Astrocyte (in vitro differentiated cells and primary cell): ENCODE measurements around the gene PPP1R37.

Source experiments
- CTCF ChIP-seq: IDR thresholded peaks from 2 replicates; pipeline ENCODE4 v1.5.1; 2011; ENCODE audit warnings: low read depth, mild to moderate bottlenecking, inconsistent platforms, low read length, moderate library complexity; ENCODE audit not compliant: insufficient read depth
- EZH2 ChIP-seq: IDR thresholded peaks from 2 replicates; pipeline ENCODE4 v1.6.1; 2012; ENCODE audit warnings: mild to moderate bottlenecking, low read length, inconsistent platforms; ENCODE audit not compliant: insufficient read depth

GRCh38 chr19:45150751-45151281, 57.8 kb downstream of the PPP1R37 start:
- TF ChIP-seq EZH2 (no peak), CTCF (no peak)
